HL-60 (cell line): ENCODE measurements around the gene USP35.

ENCODE experiments used
- TF ChIP-seq, protein P1 (sequence below): IDR thresholded peaks from one replicate; pipeline ENCODE4 v1.5.1; 2011; ENCODE audit warnings: low read length, control low read depth, inconsistent platforms; ENCODE audit not compliant: insufficient read depth
- TF ChIP-seq, protein P2 (sequence below): IDR thresholded peaks from 2 replicates; pipeline ENCODE4 v1.6.1; 2012; ENCODE audit warnings: low read depth; ENCODE audit not compliant: insufficient replicate concordance

DNA sequence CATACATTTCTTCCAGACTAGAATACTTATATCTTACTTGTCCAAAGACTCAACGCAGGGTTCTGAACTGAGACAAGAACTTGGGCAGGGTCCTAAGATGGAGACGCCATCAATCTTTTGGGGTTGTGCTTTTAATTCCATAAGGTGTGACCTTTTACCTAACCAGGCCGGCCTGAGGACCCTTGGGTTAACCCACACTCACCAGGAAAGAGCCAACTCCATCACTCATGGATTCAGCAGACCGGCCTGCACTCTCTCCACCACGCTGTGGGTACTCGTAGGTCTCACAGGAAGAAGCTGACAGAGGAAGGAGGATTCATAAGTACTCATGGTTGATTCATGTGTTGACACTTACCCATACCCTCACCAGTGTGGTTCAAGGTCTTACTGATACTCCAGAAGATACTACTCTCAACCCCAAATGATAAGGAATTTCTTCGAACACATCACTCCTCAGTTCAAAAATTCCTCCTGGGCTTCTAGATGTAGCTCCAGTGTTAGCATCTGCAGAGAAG is 36.2 kb downstream of the USP35 start:
- TF ChIP-seq, protein P1, sequence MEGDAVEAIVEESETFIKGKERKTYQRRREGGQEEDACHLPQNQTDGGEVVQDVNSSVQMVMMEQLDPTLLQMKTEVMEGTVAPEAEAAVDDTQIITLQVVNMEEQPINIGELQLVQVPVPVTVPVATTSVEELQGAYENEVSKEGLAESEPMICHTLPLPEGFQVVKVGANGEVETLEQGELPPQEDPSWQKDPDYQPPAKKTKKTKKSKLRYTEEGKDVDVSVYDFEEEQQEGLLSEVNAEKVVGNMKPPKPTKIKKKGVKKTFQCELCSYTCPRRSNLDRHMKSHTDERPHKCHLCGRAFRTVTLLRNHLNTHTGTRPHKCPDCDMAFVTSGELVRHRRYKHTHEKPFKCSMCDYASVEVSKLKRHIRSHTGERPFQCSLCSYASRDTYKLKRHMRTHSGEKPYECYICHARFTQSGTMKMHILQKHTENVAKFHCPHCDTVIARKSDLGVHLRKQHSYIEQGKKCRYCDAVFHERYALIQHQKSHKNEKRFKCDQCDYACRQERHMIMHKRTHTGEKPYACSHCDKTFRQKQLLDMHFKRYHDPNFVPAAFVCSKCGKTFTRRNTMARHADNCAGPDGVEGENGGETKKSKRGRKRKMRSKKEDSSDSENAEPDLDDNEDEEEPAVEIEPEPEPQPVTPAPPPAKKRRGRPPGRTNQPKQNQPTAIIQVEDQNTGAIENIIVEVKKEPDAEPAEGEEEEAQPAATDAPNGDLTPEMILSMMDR, result no peak
- TF ChIP-seq, protein P2, sequence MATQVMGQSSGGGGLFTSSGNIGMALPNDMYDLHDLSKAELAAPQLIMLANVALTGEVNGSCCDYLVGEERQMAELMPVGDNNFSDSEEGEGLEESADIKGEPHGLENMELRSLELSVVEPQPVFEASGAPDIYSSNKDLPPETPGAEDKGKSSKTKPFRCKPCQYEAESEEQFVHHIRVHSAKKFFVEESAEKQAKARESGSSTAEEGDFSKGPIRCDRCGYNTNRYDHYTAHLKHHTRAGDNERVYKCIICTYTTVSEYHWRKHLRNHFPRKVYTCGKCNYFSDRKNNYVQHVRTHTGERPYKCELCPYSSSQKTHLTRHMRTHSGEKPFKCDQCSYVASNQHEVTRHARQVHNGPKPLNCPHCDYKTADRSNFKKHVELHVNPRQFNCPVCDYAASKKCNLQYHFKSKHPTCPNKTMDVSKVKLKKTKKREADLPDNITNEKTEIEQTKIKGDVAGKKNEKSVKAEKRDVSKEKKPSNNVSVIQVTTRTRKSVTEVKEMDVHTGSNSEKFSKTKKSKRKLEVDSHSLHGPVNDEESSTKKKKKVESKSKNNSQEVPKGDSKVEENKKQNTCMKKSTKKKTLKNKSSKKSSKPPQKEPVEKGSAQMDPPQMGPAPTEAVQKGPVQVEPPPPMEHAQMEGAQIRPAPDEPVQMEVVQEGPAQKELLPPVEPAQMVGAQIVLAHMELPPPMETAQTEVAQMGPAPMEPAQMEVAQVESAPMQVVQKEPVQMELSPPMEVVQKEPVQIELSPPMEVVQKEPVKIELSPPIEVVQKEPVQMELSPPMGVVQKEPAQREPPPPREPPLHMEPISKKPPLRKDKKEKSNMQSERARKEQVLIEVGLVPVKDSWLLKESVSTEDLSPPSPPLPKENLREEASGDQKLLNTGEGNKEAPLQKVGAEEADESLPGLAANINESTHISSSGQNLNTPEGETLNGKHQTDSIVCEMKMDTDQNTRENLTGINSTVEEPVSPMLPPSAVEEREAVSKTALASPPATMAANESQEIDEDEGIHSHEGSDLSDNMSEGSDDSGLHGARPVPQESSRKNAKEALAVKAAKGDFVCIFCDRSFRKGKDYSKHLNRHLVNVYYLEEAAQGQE, result no peak
